B cell (primary cell): ENCODE measurements around the gene HBA1. TPM values are rescaled to one million over a fixed set of nuclear protein-coding genes. Genes with fewer than 3 reads are reported as not detected.
"Not testable (repeated sequence)": the region's sequence is repeated elsewhere in the genome, so short reads cannot be mapped to it uniquely, and the experiment has no call there.

ENCODE experiments used
- ATAC-seq: fragments of 200-7000 bp; cut with Tn5 transposase; one replicate; pipeline ENCODE4 v1.10.0; 2021; ENCODE audit warnings: low read depth, mild to moderate bottlenecking, moderate number of reproducible peaks, moderate library complexity
- CTCF ChIA-PET: fragments of 350-600 bp; sonication (Branson Sonifier 250); formaldehyde crosslinking; loops from one replicate; lab custom pipeline; 2021; ENCODE audit warnings: antibody characterized with exemption, inconsistent platforms; lab: Charles Lee
- POLR2A ChIA-PET: fragments of 350-600 bp; sonication (Branson Sonifier 250); formaldehyde crosslinking; loops from one replicate; lab custom pipeline; 2021; ENCODE audit warnings: antibody characterized with exemption; lab: Charles Lee
- DNase-seq: peaks from one replicate; pipeline ENCODE4 v3.0.0; 2013
- H2AFZ ChIP-seq: 2 replicates; pipeline ENCODE4 v1.6.1; 2012; ENCODE audit warnings: mild to moderate bottlenecking, low read depth, low read length; ENCODE audit not compliant: insufficient read depth, poor library complexity, severe bottlenecking
- H3K27ac ChIP-seq, 2 donors: 1 replicate in 1 of 2; 2 replicates in 1 of 2; pipeline ENCODE4 v1.5.1; 2012 to 2013; ENCODE audit warnings: low read length in 2 of 2, mild to moderate bottlenecking in 2 of 2, moderate library complexity in 1 of 2
- H3K27me3 ChIP-seq, 4 experiments: fragments of 200-600 bp in 1 of 4; sonication (generic) in 1 of 4; replicated peaks in 1 of 4; 1 replicate in 2 of 4; 2 replicates in 2 of 4; pipeline versions ENCODE4 v1.6.1 to v1.7.0; 2013 to 2016; ENCODE audit warnings: low read length in 3 of 4, mild to moderate bottlenecking in 2 of 4, mixed read lengths in 1 of 4, moderate library complexity in 1 of 4; ENCODE audit not compliant: insufficient read depth in 4 of 4, control insufficient read depth in 3 of 4; ENCODE audit errors: control extremely low read depth in 1 of 4
- H3K36me3 ChIP-seq, 2 experiments: replicated peaks in 1 of 2; 1 replicate in 1 of 2; 2 replicates in 1 of 2; pipeline versions ENCODE4 v1.6.1 to v1.7.1; 2013; ENCODE audit warnings: low read length in 1 of 2; ENCODE audit not compliant: insufficient read depth in 2 of 2, control insufficient read depth in 1 of 2; ENCODE audit errors: control extremely low read depth in 1 of 2, extremely low read depth in 1 of 2
- H3K4me1 ChIP-seq, 2 donors: fragments of 200-600 bp in 1 of 2; sonication (generic) in 1 of 2; 1 replicate in 1 of 2; 2 replicates in 1 of 2; pipeline versions ENCODE4 v1.5.1 to v1.6.1; 2013 to 2017; ENCODE audit warnings: low read length in 2 of 2; ENCODE audit not compliant: control insufficient read depth in 2 of 2, insufficient read depth in 2 of 2
- H3K4me2 ChIP-seq: replicated peaks from 2 replicates; pipeline ENCODE3; 2012; ENCODE audit warnings: mild to moderate bottlenecking, low read depth, low read length; ENCODE audit not compliant: poor library complexity, severe bottlenecking
- H3K4me3 ChIP-seq, 5 experiments: fragments of 200-600 bp in 1 of 5; sonication (generic) in 1 of 5; 1 replicate in 3 of 5; 2 replicates in 2 of 5; pipeline versions ENCODE4 v1.5.1 to v1.7.0; 2011 to 2016; ENCODE audit warnings: low read length in 4 of 5, mild to moderate bottlenecking in 4 of 5, low read depth in 2 of 5, control low read depth in 1 of 5, moderate library complexity in 1 of 5; ENCODE audit not compliant: insufficient read depth in 1 of 5; ENCODE audit errors: control extremely low read depth in 1 of 5, extremely low read depth in 1 of 5
- H3K79me2 ChIP-seq: fragments of 200-600 bp; sonication (generic); one replicate; pipeline ENCODE4 v1.6.0; 2016; ENCODE audit warnings: low read length; ENCODE audit not compliant: control insufficient read depth, insufficient read depth
- H3K9ac ChIP-seq: fragments of 200-600 bp; sonication (generic); 2 replicates; pipeline ENCODE4 v1.6.1; 2017; ENCODE audit warnings: mild to moderate bottlenecking, low read length, moderate library complexity
- H3K9me3 ChIP-seq, 3 donors: one replicate each; pipeline versions ENCODE4 v1.6.1 to v1.7.1; 2013; ENCODE audit warnings: low read length in 2 of 3; ENCODE audit not compliant: control insufficient read depth in 2 of 3, insufficient read depth in 1 of 3; ENCODE audit errors: control extremely low read depth in 1 of 3
- H4K20me1 ChIP-seq: 2 replicates; pipeline ENCODE4 v1.6.0; 2012; ENCODE audit warnings: mild to moderate bottlenecking, low read length; ENCODE audit not compliant: insufficient read depth, control insufficient read depth, poor library complexity, severe bottlenecking
- H3K27ac Mint-ChIP-seq: one replicate; pipeline ENCODE4 v1.8.0; 2021; ENCODE audit warnings: mixed read lengths
- H3K27me3 Mint-ChIP-seq: one replicate; pipeline ENCODE4 v1.8.0; 2021; ENCODE audit warnings: mixed read lengths
- H3K4me1 Mint-ChIP-seq: one replicate; pipeline ENCODE4 v1.8.0; 2021; ENCODE audit warnings: mixed read lengths
- H3K4me3 Mint-ChIP-seq: one replicate; pipeline ENCODE4 v1.8.0; 2021; ENCODE audit warnings: mixed read lengths
- H3K9me3 Mint-ChIP-seq: one replicate; pipeline ENCODE4 v1.8.0; 2022; ENCODE audit warnings: mixed read lengths; ENCODE audit not compliant: insufficient read depth
- CTCF ChIP-seq: fragments of 200-600 bp; IDR thresholded peaks from one replicate; pipeline ENCODE4 v1.8.0; 2022; ENCODE audit warnings: antibody characterized with exemption, mild to moderate bottlenecking
- EZH2 ChIP-seq: IDR thresholded peaks from 2 replicates; pipeline ENCODE4 v1.6.1; 2012; ENCODE audit warnings: borderline replicate concordance, low read depth, mild to moderate bottlenecking, moderate library complexity, low read length; ENCODE audit not compliant: insufficient read depth, poor library complexity, severe bottlenecking
- WGBS: methylation state at CpG from one replicate; pipeline ENCODE4 v1.1.5; 2013; ENCODE audit warnings: missing lambda C conversion rate; ENCODE audit not compliant: insufficient coverage; 5-methylcytosine and 5-hydroxymethylcytosine counted together
- intact Hi-C: fragments of 100-400 bp; cut with micrococcal nuclease; formaldehyde crosslinking; loops from one replicate; pipeline ENCODE4 v1.10.0; 2022
- polyA plus RNA-seq: library from polyadenylated mRNA; depleted of rRNA; stranded (reverse); fragments of >200 nt; gene quantifications from 2 replicates; pipeline ENCODE4 v1.2.3, GENCODE V29; 2012
- total RNA-seq, 2 donors: library from RNA; stranded (reverse); fragments of 120-200 nt in 1 of 2; gene quantifications; 1 replicate in 1 of 2; 2 replicates in 1 of 2; pipeline versions ENCODE4 v1.2.3 to v1.2.4, GENCODE V29; 2013 to 2022

Gene HBA1
- total and polyA plus RNA-seq, 2 donors (not counting 1 experiment from before 2014, with no cell fraction given) = 38.5 to 283 TPM

GRCh38 chr16:168424-168823, 8.1 kb upstream of the HBA1 start:
- H3K27me3 Mint-ChIP-seq = peaks cover 42% of the 10 kb centered on the region
- no peaks in the 10 kb centered on the region for H3K9me3 Mint-ChIP-seq
- no peak overlapping the region for H3K27ac Mint-ChIP-seq
- peaks cover 20% of the 10 kb centered on the region for H3K4me1 Mint-ChIP-seq
- ChIA-PET CTCF (interaction anchor here (1.8 kb wide), 1 partner anchor 14 kb away, joined by 5 read pairs; no protein-coding TSS in a partner anchor), POLR2A (no interaction called here)
- no peak for DNase-seq
- no peak for TF ChIP-seq EZH2
- TF ChIP-seq CTCF = no peak
- ATAC-seq = no peak
- Histone ChIP-seq H3K4me2 (no peak overlapping the region), H3K27ac (no peak overlapping the region), H4K20me1 (no peaks in the 10 kb centered on the region), H3K9ac (no peak overlapping the region), H3K4me1 (peaks cover 18 to 23% of the 10 kb centered on the region in 2 donors), H3K9me3 (peaks cover 0 to 13% (median 0%) of the 10 kb centered on the region in 3 donors), H3K27me3 (peaks cover 0 to 57% (median 21%) of the 10 kb centered on the region in 4 experiments), H3K4me3 (no peak overlapping the region), H2AFZ (no peak overlapping the region), H3K79me2 (no peaks in the 10 kb centered on the region), H3K36me3 (no peaks in the 10 kb centered on the region)
- 75% methylated on average over 6 of the region's 6 CpGs for WGBS
- intact Hi-C loops = no loop called here
- no peak overlapping the region for H3K4me3 Mint-ChIP-seq

- Histone ChIP-seq H4K20me1 (no peaks in the 10 kb centered on the region), H3K27me3 (peaks cover 0 to 58% (median 21%) of the 10 kb centered on the region in 4 experiments), H2AFZ (no peak overlapping the region), H3K9me3 (peaks cover 0 to 13% (median 0%) of the 10 kb centered on the region in 3 donors), H3K4me3 (no peak overlapping the region), H3K79me2 (no peaks in the 10 kb centered on the region), H3K27ac (no peak overlapping the region), H3K36me3 (no peaks in the 10 kb centered on the region), H3K4me1 (peaks cover 18 to 23% of the 10 kb centered on the region in 2 donors), H3K9ac (no peak overlapping the region), H3K4me2 (no peak overlapping the region)
- TF ChIP-seq CTCF = no peak
- TF ChIP-seq EZH2 = no peak
- H3K9me3 Mint-ChIP-seq = no peaks in the 10 kb centered on the region
- 55% methylated on average over 1 of the region's 3 CpGs for WGBS
- peaks cover 24% of the 10 kb centered on the region for H3K4me1 Mint-ChIP-seq
- no peak for DNase-seq
- H3K27me3 Mint-ChIP-seq = peaks cover 42% of the 10 kb centered on the region
- intact Hi-C loops = no loop called here
- CTCF ChIA-PET = interaction anchor here (1.8 kb wide), 1 partner anchor 13 kb away, joined by 5 read pairs; no protein-coding TSS in a partner anchor
- no peak overlapping the region for H3K27ac Mint-ChIP-seq
- POLR2A ChIA-PET = no interaction called here
- no peak overlapping the region for H3K4me3 Mint-ChIP-seq
- no peak for ATAC-seq
Measured at GRCh38 chr16:169014-169413, 7.5 kb upstream of the HBA1 start.

- peaks cover 48% of the 10 kb centered on the region for H3K27me3 Mint-ChIP-seq
- CTCF ChIA-PET, H2AFZ ChIP-seq, ATAC-seq, H3K9ac ChIP-seq, H3K27ac Mint-ChIP-seq, H3K9me3 Mint-ChIP-seq, H3K4me2 ChIP-seq, H3K4me3 ChIP-seq, H3K27ac ChIP-seq, intact Hi-C loops, H3K79me2 ChIP-seq, H3K36me3 ChIP-seq, H4K20me1 ChIP-seq, H3K4me3 Mint-ChIP-seq, DNase-seq, POLR2A ChIA-PET: not testable (repeated sequence)
- peaks cover 0 to 11% (median 0%) of the 10 kb centered on the region in 3 donors for H3K9me3 ChIP-seq
- H3K4me1 Mint-ChIP-seq = peaks cover 27% of the 10 kb centered on the region
- peaks cover 16 to 21% of the 10 kb centered on the region in 2 donors for H3K4me1 ChIP-seq
- peaks cover 0 to 64% (median 22%) of the 10 kb centered on the region in 4 experiments for H3K27me3 ChIP-seq
- 10% methylated on average over 2 of the region's 5 CpGs for WGBS
Measured at GRCh38 chr16:170088-170507, 6.4 kb upstream of the HBA1 start.
